WERI-Rb-1 (cell line): Measurements from ENCODE around the gene FSCN2.
A peak's percentile ranks its signal among the peaks of the same experiment; 100 is the strongest.

Experiments used
- DNase-seq: peaks from one replicate; pipeline ENCODE4 v3.0.0-alpha.2; 2020
- H3K27ac ChIP-seq: fragments of 250-450 bp; sonication (Bioruptor Pico); 2 replicates; pipeline ENCODE4 v1.5.1; 2020; ENCODE audit warnings: mild to moderate bottlenecking, moderate library complexity
- H3K27me3 ChIP-seq: fragments of 250-450 bp; sonication (Bioruptor Pico); 2 replicates; pipeline ENCODE4 v1.5.1; 2021; ENCODE audit warnings: mild to moderate bottlenecking, low read depth, moderate library complexity; ENCODE audit not compliant: insufficient read depth, severe bottlenecking
- H3K36me3 ChIP-seq: fragments of 250-450 bp; sonication (Bioruptor Pico); 2 replicates; pipeline ENCODE4 v1.5.1; 2020; ENCODE audit warnings: mild to moderate bottlenecking, moderate library complexity
- H3K4me3 ChIP-seq: 2 replicates; pipeline ENCODE4 v1.5.1; 2011; ENCODE audit warnings: low read depth, mild to moderate bottlenecking, control low read depth, low read length
- H3K9me3 ChIP-seq: fragments of 250-450 bp; sonication (Bioruptor Pico); 2 replicates; pipeline ENCODE4 v1.5.1; 2021; ENCODE audit warnings: mild to moderate bottlenecking, moderate library complexity; ENCODE audit not compliant: severe bottlenecking
- CTCF ChIP-seq: IDR thresholded peaks from 2 replicates; pipeline ENCODE4 v1.5.1; 2011; ENCODE audit warnings: low read depth, mild to moderate bottlenecking, control low read depth, inconsistent platforms, low read length

FSCN2 gene

GRCh38 chr17:81510785-81511553, 17.2 kb upstream of the FSCN2 start:
- Histone ChIP-seq H3K9me3 (peaks cover 2% of the 10 kb centered on the region), H3K36me3 (peaks cover 45% of the 10 kb centered on the region), H3K27ac (peak overlapping the region; percentile 75; the same call in 1 of the 2 replicates), H3K4me3 (peak overlapping the region; percentile 60), H3K27me3 (no peaks in the 10 kb centered on the region)
- TF ChIP-seq CTCF, result 0 out of 2 replicates have a peak, but pooled peaks have one; percentile 2
- peak; percentile 25 for DNase-seq

GRCh38 chr17:81511554-81511803, 16.7 kb upstream of the FSCN2 start:
- H3K27ac ChIP-seq, result peak overlapping the region; percentile 75; the same call in 1 of the 2 replicates

GRCh38 chr17:81511804-81512561, 16.2 kb upstream of the FSCN2 start:
- H3K27ac ChIP-seq, result peak overlapping the region; percentile 75
- peak overlapping the region; percentile 60 for H3K4me3 ChIP-seq
- peaks cover 45% of the 10 kb centered on the region for H3K36me3 ChIP-seq
- H3K9me3 ChIP-seq, result peaks cover 2% of the 10 kb centered on the region
- TF ChIP-seq CTCF, result no peak
- DNase-seq, result no peak
- H3K27me3 ChIP-seq, result no peaks in the 10 kb centered on the region

More at GRCh38 chr17:81511554-81511803, 16.7 kb upstream of the FSCN2 start:
- TF ChIP-seq CTCF, result no peak
- Histone ChIP-seq H3K9me3 (peaks cover 2% of the 10 kb centered on the region), H3K36me3 (peaks cover 45% of the 10 kb centered on the region), H3K27me3 (no peaks in the 10 kb centered on the region), H3K4me3 (peak overlapping the region; percentile 60)
- no peak for DNase-seq

GRCh38 chr17:81512562-81513371, 15.4 kb upstream of the FSCN2 start, which contains the start of gene ACTG1:
ACTG1 (minus strand) TSS chr17:81512799; CDS start chr17:81512354, 445 bp downstream.
- no peaks in the 10 kb centered on the region for H3K27me3 ChIP-seq
- no peak for TF ChIP-seq CTCF
- DNase-seq, result peak; percentile 97
- H3K4me3 ChIP-seq, result peak within 1 kb of the TSS; percentile 83
- peak within 1 kb of the TSS; percentile 95 for H3K27ac ChIP-seq
- peaks cover 2% of the 10 kb centered on the region for H3K9me3 ChIP-seq
- H3K36me3 ChIP-seq, result peaks cover 44% of the 10 kb centered on the region

GRCh38 chr17:81513372-81513752, 14.8 kb upstream of the FSCN2 start:
- peak overlapping the region; percentile 83 for H3K4me3 ChIP-seq
- no peaks in the 10 kb centered on the region for H3K27me3 ChIP-seq
- TF ChIP-seq CTCF, result no peak
- no peaks in the 10 kb centered on the region for H3K9me3 ChIP-seq
- peak; percentile 86 for DNase-seq
- peak overlapping the region; percentile 95 for H3K27ac ChIP-seq
- H3K36me3 ChIP-seq, result peaks cover 40% of the 10 kb centered on the region
